Mesothelial cell of epicardium (in vitro differentiated cells): Measurements from ENCODE around the gene BDNF. TPM values are rescaled to one million over a fixed set of nuclear protein-coding genes. Genes with fewer than 3 reads are reported as not detected.

ENCODE experiments used
- DNase-seq, 2 experiments: peaks; one replicate each; pipeline ENCODE4 v3.0.0; 2021; ENCODE audit warnings: low spot score in 2 of 2; ENCODE audit not compliant: unreplicated experiment in 2 of 2
- H3K27ac Mint-ChIP-seq: 2 replicates; pipeline ENCODE4 v1.8.0; 2021; ENCODE audit warnings: mixed read lengths
- H3K27me3 Mint-ChIP-seq: 2 replicates; pipeline ENCODE4 v1.8.0; 2021; ENCODE audit warnings: low read depth, mixed read lengths
- H3K36me3 Mint-ChIP-seq: 2 replicates; pipeline ENCODE4 v1.8.0; 2021; ENCODE audit warnings: mixed read lengths
- H3K4me1 Mint-ChIP-seq: 2 replicates; pipeline ENCODE4 v1.8.0; 2021; ENCODE audit warnings: mixed read lengths
- H3K4me3 Mint-ChIP-seq: 2 replicates; pipeline ENCODE4 v1.8.0; 2021; ENCODE audit warnings: mild to moderate bottlenecking, moderate library complexity, mixed read lengths
- H3K9me3 Mint-ChIP-seq: 2 replicates; pipeline ENCODE4 v1.8.0; 2021; ENCODE audit warnings: mixed read lengths
- total RNA-seq: library from RNA; stranded (reverse); gene quantifications from 3 replicates; pipeline ENCODE4 v1.2.1, GENCODE V29; 2021
- TF ChIP-seq, protein P1 (sequence below): fragments of 200-600 bp; sonication (generic); IDR thresholded peaks from one replicate; pipeline ENCODE4 v1.5.0; 2021; ENCODE audit warnings: antibody characterized with exemption; ENCODE audit not compliant: unreplicated experiment

The BDNF gene
- total RNA-seq, 1 donor from 2014 or later: 7.9 TPM

DNA sequence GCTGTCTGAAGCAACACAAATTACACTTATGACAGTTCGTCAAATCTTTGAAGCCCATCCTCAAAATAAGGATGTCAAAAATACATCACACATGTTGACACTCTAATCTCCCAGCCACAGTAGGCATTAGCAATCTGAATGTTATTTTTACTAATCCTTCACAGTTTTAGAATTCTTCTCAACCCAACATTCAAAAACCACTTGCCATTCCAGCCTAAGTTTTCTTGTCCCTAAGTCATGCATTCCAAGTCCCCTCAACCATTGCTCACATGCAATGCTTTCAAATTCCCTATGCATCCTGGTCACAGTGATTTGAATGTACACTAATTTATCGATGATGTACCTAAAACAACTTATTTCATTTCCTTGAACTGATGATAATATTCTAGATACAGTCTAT, 7.5 kb downstream of the BDNF start:
- TF ChIP-seq, protein P1, sequence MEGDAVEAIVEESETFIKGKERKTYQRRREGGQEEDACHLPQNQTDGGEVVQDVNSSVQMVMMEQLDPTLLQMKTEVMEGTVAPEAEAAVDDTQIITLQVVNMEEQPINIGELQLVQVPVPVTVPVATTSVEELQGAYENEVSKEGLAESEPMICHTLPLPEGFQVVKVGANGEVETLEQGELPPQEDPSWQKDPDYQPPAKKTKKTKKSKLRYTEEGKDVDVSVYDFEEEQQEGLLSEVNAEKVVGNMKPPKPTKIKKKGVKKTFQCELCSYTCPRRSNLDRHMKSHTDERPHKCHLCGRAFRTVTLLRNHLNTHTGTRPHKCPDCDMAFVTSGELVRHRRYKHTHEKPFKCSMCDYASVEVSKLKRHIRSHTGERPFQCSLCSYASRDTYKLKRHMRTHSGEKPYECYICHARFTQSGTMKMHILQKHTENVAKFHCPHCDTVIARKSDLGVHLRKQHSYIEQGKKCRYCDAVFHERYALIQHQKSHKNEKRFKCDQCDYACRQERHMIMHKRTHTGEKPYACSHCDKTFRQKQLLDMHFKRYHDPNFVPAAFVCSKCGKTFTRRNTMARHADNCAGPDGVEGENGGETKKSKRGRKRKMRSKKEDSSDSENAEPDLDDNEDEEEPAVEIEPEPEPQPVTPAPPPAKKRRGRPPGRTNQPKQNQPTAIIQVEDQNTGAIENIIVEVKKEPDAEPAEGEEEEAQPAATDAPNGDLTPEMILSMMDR: no peak
- H3K27me3 Mint-ChIP-seq: no peaks in the 10 kb centered on the region
- no peak overlapping the region for H3K4me3 Mint-ChIP-seq
- H3K36me3 Mint-ChIP-seq: no peaks in the 10 kb centered on the region
- no peak for DNase-seq
- H3K27ac Mint-ChIP-seq: no peak overlapping the region
- peaks cover 28% of the 10 kb centered on the region for H3K4me1 Mint-ChIP-seq
- H3K9me3 Mint-ChIP-seq: no peaks in the 10 kb centered on the region

DNA sequence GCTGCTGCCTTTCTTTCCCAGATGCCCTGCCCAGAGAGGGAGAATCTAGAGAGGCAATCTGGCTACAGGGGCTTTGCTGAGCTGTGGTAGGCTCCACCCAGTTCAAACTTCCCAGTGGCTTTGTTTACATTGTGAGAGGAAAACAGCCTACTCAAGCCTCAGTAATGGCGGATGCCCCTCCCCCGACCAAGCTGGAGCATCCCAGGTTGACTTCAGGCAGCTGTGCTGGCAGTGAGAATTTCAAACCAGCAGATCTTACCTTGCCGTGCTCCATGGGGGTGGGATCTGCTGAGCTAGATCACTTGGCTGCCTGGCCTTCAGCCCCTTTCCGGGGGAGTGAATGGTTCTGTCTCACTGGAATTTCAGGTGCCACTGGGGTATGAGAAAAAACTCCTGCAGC, 12.2 kb downstream of the BDNF start:
- Mint-ChIP-seq H3K36me3 (peaks cover 29% of the 10 kb centered on the region), H3K4me1 (no peaks in the 10 kb centered on the region), H3K9me3 (peaks cover 34% of the 10 kb centered on the region), H3K27ac (no peak overlapping the region), H3K27me3 (no peaks in the 10 kb centered on the region), H3K4me3 (no peak overlapping the region)
- TF ChIP-seq, protein P1: no peak
- DNase-seq: no peak

DNA sequence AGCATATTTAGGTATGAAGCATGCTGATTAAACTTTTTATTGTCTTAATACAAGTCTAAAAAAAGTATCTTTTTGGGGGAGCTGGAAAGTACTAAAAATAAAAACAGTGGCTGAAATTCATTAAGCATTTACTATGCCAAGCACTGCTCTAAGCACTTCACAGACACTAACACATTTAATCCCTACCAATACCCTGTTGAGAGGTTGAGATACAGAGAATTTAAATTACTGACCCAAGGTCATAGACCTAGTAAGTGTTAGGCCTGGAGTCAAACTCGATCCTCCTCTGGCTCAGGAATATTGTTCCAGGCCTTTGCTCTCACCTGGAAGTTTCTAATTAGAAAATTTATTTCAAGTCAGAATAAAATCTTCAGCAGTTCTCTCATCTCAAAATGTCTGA, 18.6 kb downstream of the BDNF start:
- H3K36me3 Mint-ChIP-seq: peaks cover 35% of the 10 kb centered on the region

DNA sequence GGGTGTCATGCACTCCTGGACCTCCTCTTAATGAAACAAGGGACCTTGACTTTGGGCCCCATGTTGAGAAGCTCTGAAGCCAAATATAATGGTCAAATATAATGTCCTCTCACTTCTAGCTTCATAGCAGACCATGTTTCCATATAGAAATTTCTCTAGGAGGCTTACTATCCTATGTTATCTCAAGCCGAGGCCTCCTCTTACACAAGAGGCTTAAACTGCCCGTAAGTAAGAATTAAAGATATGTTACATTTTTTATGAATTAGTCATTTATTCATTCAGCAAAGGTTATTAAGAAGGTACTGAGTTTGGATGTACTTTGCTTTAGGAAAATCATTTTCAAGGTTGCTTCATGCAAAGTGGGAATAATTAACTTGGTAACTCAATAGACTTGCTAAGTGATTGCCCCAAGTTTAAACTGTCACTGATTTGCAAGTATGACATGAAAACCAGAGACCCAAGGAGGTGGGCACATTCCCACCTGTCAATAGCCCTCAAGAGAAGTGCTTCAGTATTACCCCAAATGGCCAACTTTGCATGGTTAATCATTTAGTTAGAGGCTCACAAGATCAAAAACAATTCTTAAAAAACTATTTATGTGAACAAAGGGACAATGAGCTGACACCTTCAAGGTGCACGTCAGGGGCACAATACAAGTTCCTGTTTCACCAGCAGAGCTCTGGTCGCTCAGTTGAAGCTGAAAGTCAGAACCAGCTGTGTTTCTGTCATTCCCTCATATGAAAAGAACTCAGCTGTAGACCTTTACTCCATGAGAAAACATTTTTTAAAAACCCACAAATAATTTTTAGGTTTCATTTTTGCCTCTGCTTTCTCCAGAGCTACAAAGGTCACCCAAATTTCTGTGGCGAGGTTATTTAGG, 20.9 kb downstream of the BDNF start:
- H3K27me3 Mint-ChIP-seq: no peaks in the 10 kb centered on the region

More for the DNA sequence above, 18.6 kb downstream of the BDNF start:
- H3K4me3 Mint-ChIP-seq: no peak overlapping the region
- no peaks in the 10 kb centered on the region for H3K4me1 Mint-ChIP-seq
- H3K27ac Mint-ChIP-seq: no peak overlapping the region
- peaks cover 32% of the 10 kb centered on the region for H3K9me3 Mint-ChIP-seq
- DNase-seq: no peak
- TF ChIP-seq, protein P1: no peak
- no peaks in the 10 kb centered on the region for H3K27me3 Mint-ChIP-seq

DNA sequence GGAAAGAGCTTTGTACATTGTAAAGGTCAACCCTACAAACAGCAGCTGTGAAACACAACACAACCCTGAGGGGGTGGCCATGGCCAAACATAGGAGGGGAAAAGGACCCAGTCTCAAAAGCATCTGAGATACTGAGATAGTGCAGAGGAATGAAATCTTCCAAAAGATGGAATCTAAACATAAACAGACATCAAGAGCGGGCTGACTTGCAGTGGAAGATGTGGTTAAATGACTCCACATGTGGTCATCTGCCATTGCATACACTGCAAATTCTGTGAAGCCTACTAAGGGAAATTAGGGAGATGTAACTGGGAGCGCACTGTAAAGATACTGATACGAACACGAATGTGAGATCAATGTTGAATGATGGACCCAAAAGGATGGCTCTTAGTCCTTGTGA, 22.0 kb downstream of the BDNF start:
- H3K4me1 Mint-ChIP-seq: peaks cover 6% of the 10 kb centered on the region
- peaks cover 17% of the 10 kb centered on the region for H3K36me3 Mint-ChIP-seq
- no peak for DNase-seq

More for the DNA sequence above, 20.9 kb downstream of the BDNF start:
- no peak overlapping the region for H3K27ac Mint-ChIP-seq
- H3K9me3 Mint-ChIP-seq: peaks cover 16% of the 10 kb centered on the region
- no peak overlapping the region for H3K4me3 Mint-ChIP-seq
- peaks cover 23% of the 10 kb centered on the region for H3K36me3 Mint-ChIP-seq
- TF ChIP-seq, protein P1: no peak
- peaks cover 2% of the 10 kb centered on the region for H3K4me1 Mint-ChIP-seq
- no peak for DNase-seq

More for the DNA sequence above, 22.0 kb downstream of the BDNF start:
- H3K27ac Mint-ChIP-seq: no peak overlapping the region
- no peaks in the 10 kb centered on the region for H3K27me3 Mint-ChIP-seq
- H3K9me3 Mint-ChIP-seq: peaks cover 5% of the 10 kb centered on the region
- TF ChIP-seq, protein P1: no peak
- no peak overlapping the region for H3K4me3 Mint-ChIP-seq
